Mesodermal cell (in vitro differentiated cells): Measurements from ENCODE around the gene CIDEA.

ENCODE experiments used
- H3K27ac ChIP-seq: 2 replicates; pipeline ENCODE4 v1.7.0; 2013; ENCODE audit warnings: mild to moderate bottlenecking, low read depth, low read length, moderate library complexity; ENCODE audit not compliant: severe bottlenecking
- H3K36me3 ChIP-seq: 2 replicates; pipeline ENCODE4 v1.7.1; 2013; ENCODE audit warnings: mild to moderate bottlenecking, low read length, moderate library complexity; ENCODE audit not compliant: control insufficient read depth, insufficient read depth
- H3K4me1 ChIP-seq: one replicate; pipeline ENCODE4 v1.7.1; 2013; ENCODE audit warnings: mild to moderate bottlenecking, low read length; ENCODE audit not compliant: insufficient read depth, control insufficient read depth, poor library complexity, severe bottlenecking
- H3K4me3 ChIP-seq: 2 replicates; pipeline ENCODE4 v1.7.0; 2013; ENCODE audit warnings: low read length, control low read depth, mild to moderate bottlenecking; ENCODE audit not compliant: insufficient read depth, poor library complexity, severe bottlenecking; ENCODE audit errors: extremely low read depth
- H3K9me3 ChIP-seq: 2 replicates; pipeline ENCODE4 v1.7.1; 2013; ENCODE audit warnings: mild to moderate bottlenecking, low read length, moderate library complexity; ENCODE audit not compliant: control insufficient read depth
- WGBS, 2 experiments: methylation state at CpG; one replicate each; pipeline ENCODE4 v1.1.5; 2013; ENCODE audit warnings: missing lambda C conversion rate in 2 of 2; ENCODE audit not compliant: insufficient coverage in 2 of 2; 5-methylcytosine and 5-hydroxymethylcytosine counted together

The CIDEA gene

DNA sequence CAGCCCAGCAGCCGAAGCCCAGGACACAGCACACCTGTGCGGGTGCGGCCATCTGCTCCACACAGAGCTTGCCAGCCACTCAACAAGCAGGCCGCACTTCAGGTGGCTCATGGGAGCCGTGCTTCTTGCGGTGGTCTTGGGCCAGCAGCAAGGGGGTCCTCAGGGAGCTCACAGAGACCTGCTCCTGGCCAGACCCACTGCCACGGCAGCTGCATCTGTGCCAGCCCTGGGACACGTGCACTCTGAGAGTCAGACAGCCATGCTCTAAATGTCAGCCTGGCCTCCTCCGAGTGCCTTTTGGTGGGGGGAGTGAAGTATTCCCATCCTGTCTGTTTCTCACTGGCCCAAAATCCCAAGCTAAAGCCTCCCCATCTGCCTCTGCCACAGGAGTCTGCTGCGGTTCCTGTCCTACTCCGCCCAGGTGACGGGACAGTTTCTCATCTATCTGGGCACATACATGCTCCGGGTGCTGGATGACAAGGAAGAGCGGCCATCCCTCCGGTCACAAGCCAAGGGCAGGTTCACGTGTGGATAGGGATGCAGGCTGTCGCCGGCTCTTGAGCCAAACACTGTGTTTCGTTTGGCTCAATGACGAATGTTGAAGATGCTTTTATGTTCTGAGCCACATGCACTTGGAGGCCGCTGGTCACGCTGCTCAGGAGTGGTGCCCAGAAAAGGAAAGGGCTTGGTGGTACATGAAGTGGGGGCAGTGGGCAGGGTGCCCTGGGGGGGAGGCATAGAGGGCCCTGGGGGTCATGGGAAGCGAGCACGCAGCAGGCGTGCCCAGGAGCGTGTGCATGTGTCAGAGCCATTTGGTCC lies 22.8 kb downstream of the CIDEA start:
- no peak overlapping the region for H3K4me3 ChIP-seq
- WGBS, 2 experiments, result 97% methylated on average over 24 to 25 of the region's 26 CpGs
- peaks cover 25% of the 10 kb centered on the region for H3K4me1 ChIP-seq
- H3K36me3 ChIP-seq, result no peaks in the 10 kb centered on the region
- H3K27ac ChIP-seq, result no peak overlapping the region
- no peaks in the 10 kb centered on the region for H3K9me3 ChIP-seq

- Histone ChIP-seq H3K27ac (peak overlapping the region; percentile 98), H3K36me3 (no peaks in the 10 kb centered on the region), H3K9me3 (no peaks in the 10 kb centered on the region), H3K4me1 (peaks cover 36% of the 10 kb centered on the region), H3K4me3 (peak overlapping the region; percentile 28)
- WGBS, 2 experiments, result 76 to 80% methylated on average over 6 to 7 of the region's 7 CpGs
Observed at GRCh38 chr18:12278215-12278671, 24.1 kb downstream of the CIDEA start.

GRCh38 chr18:12278741-12279682 lies 24.9 kb downstream of the CIDEA start:
- no peaks in the 10 kb centered on the region for H3K36me3 ChIP-seq
- H3K9me3 ChIP-seq, result no peaks in the 10 kb centered on the region
- H3K4me1 ChIP-seq, result peaks cover 36% of the 10 kb centered on the region
- H3K27ac ChIP-seq, result peak overlapping the region; percentile 98
- H3K4me3 ChIP-seq, result peak overlapping the region; percentile 28
- 27 to 39% methylated on average over 21 to 22 of the region's 30 CpGs for WGBS, 2 experiments

DNA sequence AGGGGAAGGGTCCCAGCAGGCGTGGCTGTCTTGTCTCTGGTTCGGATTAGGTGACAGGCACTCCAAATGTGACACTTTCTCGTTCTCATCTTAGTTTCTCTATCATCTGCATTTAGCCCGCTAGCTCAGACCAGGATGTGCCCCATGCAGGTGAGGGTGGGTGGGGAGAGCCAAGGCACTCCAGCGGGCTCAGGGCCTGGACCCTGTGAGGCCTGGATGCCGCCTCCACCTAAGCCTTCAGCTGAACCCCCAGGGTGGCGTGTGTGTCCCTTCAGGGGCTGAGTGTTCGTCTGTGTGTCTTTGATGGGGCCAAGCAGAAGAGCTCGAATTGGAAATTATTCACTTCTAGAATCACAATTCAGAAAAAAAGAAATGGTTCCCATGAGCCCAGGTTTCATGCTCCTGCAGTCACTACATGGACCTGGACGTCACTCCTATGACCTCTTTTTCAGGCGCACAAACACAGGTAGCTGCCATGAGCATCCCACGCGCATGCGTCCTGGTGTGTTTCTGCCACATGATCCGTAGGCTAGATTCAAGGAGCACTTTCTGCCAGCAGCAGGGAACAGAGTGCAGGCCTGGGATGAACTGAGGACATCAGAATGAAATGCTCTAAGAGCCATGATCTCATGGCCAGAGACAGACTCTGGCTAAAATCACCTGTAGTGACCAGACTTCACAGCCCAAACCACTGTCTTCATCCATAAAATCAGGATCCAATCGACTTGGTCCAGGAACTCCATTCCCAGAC lies 25.8 kb downstream of the CIDEA start:
- Histone ChIP-seq H3K27ac (peak overlapping the region; percentile 98), H3K4me3 (peak overlapping the region; percentile 28), H3K36me3 (no peaks in the 10 kb centered on the region), H3K9me3 (no peaks in the 10 kb centered on the region), H3K4me1 (peaks cover 36% of the 10 kb centered on the region)
- WGBS, 2 experiments, result 89 to 92% methylated on average over 12 to 13 of the region's 16 CpGs

GRCh38 chr18:12281861-12282260 lies 27.7 kb downstream of the CIDEA start:
- peaks cover 36% of the 10 kb centered on the region for H3K4me1 ChIP-seq
- no peak overlapping the region for H3K4me3 ChIP-seq
- H3K36me3 ChIP-seq, result no peaks in the 10 kb centered on the region
- WGBS, 2 experiments, result no CpG with 5 or more reads among the region's 1 CpG
- H3K9me3 ChIP-seq, result no peaks in the 10 kb centered on the region
- peak overlapping the region; percentile 66 for H3K27ac ChIP-seq

DNA sequence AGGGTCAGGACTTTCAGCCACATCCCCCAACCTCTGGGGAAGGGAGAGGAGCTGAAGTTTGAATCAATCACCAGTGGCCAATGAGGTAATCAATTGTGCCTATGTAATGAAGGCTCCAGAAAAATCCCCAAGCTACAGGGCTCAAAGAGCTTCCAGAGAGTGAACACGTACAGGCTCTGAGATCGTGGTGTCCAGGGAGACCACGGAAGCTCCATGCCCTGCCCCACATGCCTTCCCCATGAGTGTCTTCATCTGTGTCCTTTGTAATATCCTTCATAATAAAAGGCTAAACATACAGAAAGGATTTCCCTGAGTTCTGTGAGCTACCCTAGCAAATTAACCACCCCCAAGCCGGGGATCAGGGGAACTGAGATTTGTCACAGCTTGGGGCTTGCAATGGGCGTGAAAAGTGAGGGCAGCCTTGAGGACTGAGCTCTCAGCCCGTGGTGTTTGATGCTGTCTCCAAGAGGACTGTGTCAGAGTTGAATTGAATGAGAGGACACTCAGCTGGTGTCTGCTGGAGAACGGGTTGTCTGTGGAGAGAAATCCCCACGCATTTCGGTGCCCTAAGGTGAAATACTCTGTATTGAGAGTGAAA lies 28.4 kb downstream of the CIDEA start:
- peaks cover 39% of the 10 kb centered on the region for H3K4me1 ChIP-seq
- 73 to 80% methylated on average over 5 to 8 of the region's 9 CpGs for WGBS, 2 experiments
- H3K9me3 ChIP-seq, result no peaks in the 10 kb centered on the region
- H3K27ac ChIP-seq, result peak overlapping the region; percentile 66
- H3K4me3 ChIP-seq, result no peak overlapping the region
- no peaks in the 10 kb centered on the region for H3K36me3 ChIP-seq

DNA sequence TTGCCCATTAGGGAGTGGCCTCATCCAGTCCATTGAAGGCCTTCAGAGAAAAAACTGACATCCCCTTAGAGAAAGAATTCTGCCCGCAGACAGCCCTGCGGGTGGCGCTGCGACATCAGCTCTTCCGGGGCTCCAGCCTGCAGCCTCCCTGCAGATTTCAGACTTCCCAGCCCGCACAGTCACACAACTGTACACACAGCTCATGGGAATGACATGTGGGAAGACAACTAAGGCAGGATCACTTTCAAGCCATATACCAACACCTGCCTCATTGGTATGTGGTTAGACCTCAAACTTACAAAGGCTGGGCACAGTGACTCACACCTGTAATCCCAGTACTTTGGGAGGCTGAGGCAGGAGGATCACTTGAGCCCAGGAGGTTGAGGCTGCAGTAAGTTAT lies 29.1 kb downstream of the CIDEA start:
- H3K9me3 ChIP-seq, result no peaks in the 10 kb centered on the region
- WGBS, 2 experiments, result 67 to 95% methylated on average over 1 to 4 of the region's 6 CpGs
- no peak overlapping the region for H3K27ac ChIP-seq
- H3K4me1 ChIP-seq, result peaks cover 41% of the 10 kb centered on the region
- H3K36me3 ChIP-seq, result no peaks in the 10 kb centered on the region
- H3K4me3 ChIP-seq, result no peak overlapping the region

DNA sequence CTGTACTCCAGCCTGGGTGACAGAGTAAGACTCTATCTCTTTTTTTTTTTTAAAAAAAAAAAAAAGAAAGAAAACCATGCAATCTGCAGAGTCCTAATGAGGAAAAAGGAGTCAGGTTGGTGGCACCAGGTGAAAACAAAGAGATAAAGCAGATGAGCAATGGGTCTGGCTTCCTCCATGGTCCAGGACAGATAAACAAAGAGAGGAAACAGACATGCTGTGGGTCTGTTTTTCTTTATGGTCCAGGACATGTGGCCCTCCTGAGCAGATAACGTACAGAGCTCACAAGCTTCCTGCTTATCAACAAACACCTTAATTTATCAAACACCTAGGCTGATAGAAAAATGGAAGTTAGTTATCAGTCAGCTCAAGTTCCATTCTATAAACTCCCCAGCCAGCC lies 29.5 kb downstream of the CIDEA start:
- WGBS, 2 experiments, result 83% methylated on average over 1 of the region's 1 CpG; no CpG with 5 or more reads in 1 of the 2 experiments
- Histone ChIP-seq H3K4me3 (no peak overlapping the region), H3K36me3 (no peaks in the 10 kb centered on the region), H3K27ac (no peak overlapping the region), H3K9me3 (no peaks in the 10 kb centered on the region), H3K4me1 (peaks cover 41% of the 10 kb centered on the region)

GRCh38 chr18:12287131-12287681 lies 33.0 kb downstream of the CIDEA start:
- Histone ChIP-seq H3K36me3 (no peaks in the 10 kb centered on the region), H3K4me3 (peak overlapping the region; percentile 35), H3K4me1 (peaks cover 29% of the 10 kb centered on the region), H3K9me3 (no peaks in the 10 kb centered on the region), H3K27ac (no peak overlapping the region)
- WGBS, 2 experiments, result 58 to 67% methylated on average over 34 to 36 of the region's 37 CpGs
